ENCODE measurements around the gene ATG13. TPM values are rescaled to one million over a fixed set of nuclear protein-coding genes. Genes with fewer than 3 reads are reported as not detected.

ATG13 gene
- total RNA-seq, 1 experiment from 2014 or later: 69.2 TPM

GRCh38 chr11:46609386-46609785 is 8.0 kb upstream of the ATG13 start:
- CTCF ChIA-PET: no interaction called here
- no peak for ATAC-seq
- intact Hi-C loops (cut with micrococcal nuclease): no loop called here

More at GRCh38 chr11:46609386-46609785, 8.0 kb upstream of the ATG13 start:
- H3K4me1 ChIP-seq (ENCODE audit: control insufficient read depth in 1 of 2, insufficient read depth in 2 of 2, low read length in 2 of 2): no peaks in the 10 kb centered on the region
- BruUV-seq (replicated peaks): no TSS peak
- POLR2A ChIA-PET: no interaction called here
- no peak overlapping the region for H2AFZ ChIP-seq (ENCODE audit: low read depth, low read length, poor library complexity, severe bottlenecking)
- H3K36me3 ChIP-seq (ENCODE audit: control insufficient read depth in 1 of 2, insufficient read depth in 2 of 2, low read length in 2 of 2): no peaks in the 10 kb centered on the region
- no peak overlapping the region for H3K4me2 ChIP-seq (ENCODE audit: low read length)
- no peaks in the 10 kb centered on the region for H4K20me1 ChIP-seq (ENCODE audit: insufficient read depth)
- H3K9me2 ChIP-seq (ENCODE audit: insufficient read depth): no peaks in the 10 kb centered on the region
- no peaks in the 10 kb centered on the region for H3K9me3 ChIP-seq (ENCODE audit: control insufficient read depth in 1 of 2, insufficient read depth in 1 of 2, low read depth in 1 of 2, low read length in 2 of 2)
- TF ChIP-seq EGR1 (IDR thresholded peaks at IDR 0.05; ENCODE audit: low read depth) (no peak), FOSL1 (IDR thresholded peaks at IDR 0.05; ENCODE audit: low read depth) (no peak), CTCF (IDR thresholded peaks at IDR 0.05 in 2 of 3, conservative IDR thresholded peaks at IDR 0.05 in 1 of 3; ENCODE audit: borderline replicate concordance in 1 of 3, insufficient read depth in 1 of 3, low read depth in 2 of 3, low read length in 2 of 3) (no peak), POLR2AphosphoS5 (IDR thresholded peaks at IDR 0.05; ENCODE audit: low read depth, low read length) (no peak), EZH2 (IDR thresholded peaks at IDR 0.05) (no peak), SP1 (IDR thresholded peaks at IDR 0.05; ENCODE audit: low read depth) (no peak), TCF7L2 (IDR thresholded peaks at IDR 0.05; ENCODE audit: borderline replicate concordance, extremely low read depth, insufficient read depth, insufficient read length) (no peak), EZH2phosphoT487 (IDR thresholded peaks at IDR 0.05; ENCODE audit: borderline replicate concordance) (no peak), CEBPB (IDR thresholded peaks at IDR 0.05; ENCODE audit: low read depth) (no peak), POLR2A (IDR thresholded peaks at IDR 0.05; ENCODE audit: borderline replicate concordance, extremely low read depth, insufficient read depth, insufficient read length) (no peak), ATF3 (IDR thresholded peaks at IDR 0.05) (no peak), CBX3 (IDR thresholded peaks at IDR 0.05; ENCODE audit: low read depth) (no peak), SRF (IDR thresholded peaks at IDR 0.05; ENCODE audit: low read depth) (no peak), RAD21 (IDR thresholded peaks at IDR 0.05; ENCODE audit: low read depth) (no peak), JUND (IDR thresholded peaks at IDR 0.05) (no peak), ZNF274 (IDR thresholded peaks at IDR 0.05; ENCODE audit: low read depth, low read length) (no peak), SIN3A (IDR thresholded peaks at IDR 0.05; ENCODE audit: low read depth) (no peak)
- TF ChIP-seq, protein P1, sequence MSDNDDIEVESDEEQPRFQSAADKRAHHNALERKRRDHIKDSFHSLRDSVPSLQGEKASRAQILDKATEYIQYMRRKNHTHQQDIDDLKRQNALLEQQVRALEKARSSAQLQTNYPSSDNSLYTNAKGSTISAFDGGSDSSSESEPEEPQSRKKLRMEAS (IDR thresholded peaks at IDR 0.05): no peak
- TF ChIP-seq, protein P2, sequence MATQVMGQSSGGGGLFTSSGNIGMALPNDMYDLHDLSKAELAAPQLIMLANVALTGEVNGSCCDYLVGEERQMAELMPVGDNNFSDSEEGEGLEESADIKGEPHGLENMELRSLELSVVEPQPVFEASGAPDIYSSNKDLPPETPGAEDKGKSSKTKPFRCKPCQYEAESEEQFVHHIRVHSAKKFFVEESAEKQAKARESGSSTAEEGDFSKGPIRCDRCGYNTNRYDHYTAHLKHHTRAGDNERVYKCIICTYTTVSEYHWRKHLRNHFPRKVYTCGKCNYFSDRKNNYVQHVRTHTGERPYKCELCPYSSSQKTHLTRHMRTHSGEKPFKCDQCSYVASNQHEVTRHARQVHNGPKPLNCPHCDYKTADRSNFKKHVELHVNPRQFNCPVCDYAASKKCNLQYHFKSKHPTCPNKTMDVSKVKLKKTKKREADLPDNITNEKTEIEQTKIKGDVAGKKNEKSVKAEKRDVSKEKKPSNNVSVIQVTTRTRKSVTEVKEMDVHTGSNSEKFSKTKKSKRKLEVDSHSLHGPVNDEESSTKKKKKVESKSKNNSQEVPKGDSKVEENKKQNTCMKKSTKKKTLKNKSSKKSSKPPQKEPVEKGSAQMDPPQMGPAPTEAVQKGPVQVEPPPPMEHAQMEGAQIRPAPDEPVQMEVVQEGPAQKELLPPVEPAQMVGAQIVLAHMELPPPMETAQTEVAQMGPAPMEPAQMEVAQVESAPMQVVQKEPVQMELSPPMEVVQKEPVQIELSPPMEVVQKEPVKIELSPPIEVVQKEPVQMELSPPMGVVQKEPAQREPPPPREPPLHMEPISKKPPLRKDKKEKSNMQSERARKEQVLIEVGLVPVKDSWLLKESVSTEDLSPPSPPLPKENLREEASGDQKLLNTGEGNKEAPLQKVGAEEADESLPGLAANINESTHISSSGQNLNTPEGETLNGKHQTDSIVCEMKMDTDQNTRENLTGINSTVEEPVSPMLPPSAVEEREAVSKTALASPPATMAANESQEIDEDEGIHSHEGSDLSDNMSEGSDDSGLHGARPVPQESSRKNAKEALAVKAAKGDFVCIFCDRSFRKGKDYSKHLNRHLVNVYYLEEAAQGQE (IDR thresholded peaks at IDR 0.05; ENCODE audit: low read depth): no peak
- H3K27ac ChIP-seq (ENCODE audit: low read depth, low read length): no peak overlapping the region
- no peak overlapping the region for H3K9ac ChIP-seq (ENCODE audit: low read length)
- H3K4me3 ChIP-seq (replicated peaks in 1 of 2; ENCODE audit: low read depth in 1 of 2, low read length in 2 of 2): no peak overlapping the region
- DNase-seq (ENCODE audit: low read depth, low spot score): no peak
- H3K27me3 ChIP-seq (ENCODE audit: insufficient read depth, low read length): no peaks in the 10 kb centered on the region
- no peaks in the 10 kb centered on the region for H3K79me2 ChIP-seq (ENCODE audit: insufficient read depth, low read length)
- RAD21 ChIA-PET (ENCODE audit: low non-redundant PET in 1 of 2, low total read pairs in 2 of 2, uncharacterized antibody in 2 of 2, unreplicated experiment in 2 of 2): no interaction called here
